Suprapubic skin (tissue), 3 donors: ENCODE measurements around the gene COLGALT1.

ENCODE experiments used
- POLR2A ChIP-seq, 2 donors: fragments of 450-650 bp; IDR thresholded peaks; one replicate each; pipeline ENCODE4 v1.6.1; 2017; ENCODE audit warnings: antibody characterized with exemption in 2 of 2, mild to moderate bottlenecking in 2 of 2, moderate library complexity in 2 of 2
- TF ChIP-seq, protein P1 (sequence below), 2 donors: fragments of 200-600 bp in 1 of 2; fragments of 450-650 bp in 1 of 2; sonication (generic) in 1 of 2; IDR thresholded peaks; one replicate each; pipeline ENCODE4 v1.5.1; 2016 to 2019; ENCODE audit warnings: antibody characterized with exemption in 2 of 2, mild to moderate bottlenecking in 1 of 2, moderate library complexity in 1 of 2

DNA sequence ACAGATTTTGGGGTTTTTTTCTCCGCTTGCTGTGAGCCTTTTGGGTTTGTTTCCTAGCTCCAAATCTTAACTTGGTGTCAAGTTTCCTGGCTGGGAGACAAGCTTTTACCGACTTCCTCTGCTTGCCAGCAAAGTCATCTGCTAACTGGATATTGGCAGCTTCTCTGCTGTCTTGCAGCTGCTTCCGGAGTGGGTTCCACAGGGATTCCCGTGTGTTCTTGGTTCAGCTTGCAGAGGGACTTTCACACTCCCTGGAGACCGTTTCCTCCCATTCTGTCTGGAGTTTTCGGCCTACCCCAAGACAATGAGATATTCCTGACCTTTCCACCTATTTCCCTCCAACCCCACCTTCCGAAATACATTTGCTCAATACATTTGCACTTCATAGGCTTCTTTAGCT lies 2.2 kb upstream of the COLGALT1 start:
- TF ChIP-seq POLR2A (IDR thresholded peaks at IDR 0.05), result no peak
- TF ChIP-seq, protein P1, sequence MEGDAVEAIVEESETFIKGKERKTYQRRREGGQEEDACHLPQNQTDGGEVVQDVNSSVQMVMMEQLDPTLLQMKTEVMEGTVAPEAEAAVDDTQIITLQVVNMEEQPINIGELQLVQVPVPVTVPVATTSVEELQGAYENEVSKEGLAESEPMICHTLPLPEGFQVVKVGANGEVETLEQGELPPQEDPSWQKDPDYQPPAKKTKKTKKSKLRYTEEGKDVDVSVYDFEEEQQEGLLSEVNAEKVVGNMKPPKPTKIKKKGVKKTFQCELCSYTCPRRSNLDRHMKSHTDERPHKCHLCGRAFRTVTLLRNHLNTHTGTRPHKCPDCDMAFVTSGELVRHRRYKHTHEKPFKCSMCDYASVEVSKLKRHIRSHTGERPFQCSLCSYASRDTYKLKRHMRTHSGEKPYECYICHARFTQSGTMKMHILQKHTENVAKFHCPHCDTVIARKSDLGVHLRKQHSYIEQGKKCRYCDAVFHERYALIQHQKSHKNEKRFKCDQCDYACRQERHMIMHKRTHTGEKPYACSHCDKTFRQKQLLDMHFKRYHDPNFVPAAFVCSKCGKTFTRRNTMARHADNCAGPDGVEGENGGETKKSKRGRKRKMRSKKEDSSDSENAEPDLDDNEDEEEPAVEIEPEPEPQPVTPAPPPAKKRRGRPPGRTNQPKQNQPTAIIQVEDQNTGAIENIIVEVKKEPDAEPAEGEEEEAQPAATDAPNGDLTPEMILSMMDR (IDR thresholded peaks at IDR 0.05), result no peak
